ENCODE measurements around the gene PTPRM.

The PTPRM gene

DNA sequence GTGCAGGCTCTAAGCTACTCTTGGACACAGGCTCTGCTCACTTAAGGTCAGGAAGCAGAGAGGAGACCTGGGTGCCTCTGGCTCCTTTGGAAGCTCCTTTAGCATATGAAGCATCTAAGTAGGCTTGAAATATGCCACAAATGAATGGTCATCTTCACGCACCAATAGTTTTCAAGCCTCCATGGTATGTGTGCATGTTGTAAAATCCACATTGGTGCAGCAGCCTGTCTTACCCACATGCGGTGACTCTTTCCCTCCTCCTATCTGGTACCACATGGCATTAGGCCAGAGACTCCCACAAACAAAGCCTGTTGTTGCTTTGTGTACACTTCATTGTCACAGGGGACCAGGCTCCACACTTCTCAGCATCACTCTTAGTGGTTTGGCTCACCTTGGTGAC is 599.9 kb downstream of the PTPRM start:
- no peak for TF ChIP-seq MYC (IDR thresholded peaks at IDR 0.05; ENCODE audit: low read depth, low read length)
- no peak for TF ChIP-seq POLR2A (IDR thresholded peaks at IDR 0.05; ENCODE audit: extremely low read depth, insufficient read length)
- TF ChIP-seq, protein P1, sequence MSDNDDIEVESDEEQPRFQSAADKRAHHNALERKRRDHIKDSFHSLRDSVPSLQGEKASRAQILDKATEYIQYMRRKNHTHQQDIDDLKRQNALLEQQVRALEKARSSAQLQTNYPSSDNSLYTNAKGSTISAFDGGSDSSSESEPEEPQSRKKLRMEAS (IDR thresholded peaks at IDR 0.05; ENCODE audit: low read depth, low read length), result no peak
- TF ChIP-seq, protein P2, sequence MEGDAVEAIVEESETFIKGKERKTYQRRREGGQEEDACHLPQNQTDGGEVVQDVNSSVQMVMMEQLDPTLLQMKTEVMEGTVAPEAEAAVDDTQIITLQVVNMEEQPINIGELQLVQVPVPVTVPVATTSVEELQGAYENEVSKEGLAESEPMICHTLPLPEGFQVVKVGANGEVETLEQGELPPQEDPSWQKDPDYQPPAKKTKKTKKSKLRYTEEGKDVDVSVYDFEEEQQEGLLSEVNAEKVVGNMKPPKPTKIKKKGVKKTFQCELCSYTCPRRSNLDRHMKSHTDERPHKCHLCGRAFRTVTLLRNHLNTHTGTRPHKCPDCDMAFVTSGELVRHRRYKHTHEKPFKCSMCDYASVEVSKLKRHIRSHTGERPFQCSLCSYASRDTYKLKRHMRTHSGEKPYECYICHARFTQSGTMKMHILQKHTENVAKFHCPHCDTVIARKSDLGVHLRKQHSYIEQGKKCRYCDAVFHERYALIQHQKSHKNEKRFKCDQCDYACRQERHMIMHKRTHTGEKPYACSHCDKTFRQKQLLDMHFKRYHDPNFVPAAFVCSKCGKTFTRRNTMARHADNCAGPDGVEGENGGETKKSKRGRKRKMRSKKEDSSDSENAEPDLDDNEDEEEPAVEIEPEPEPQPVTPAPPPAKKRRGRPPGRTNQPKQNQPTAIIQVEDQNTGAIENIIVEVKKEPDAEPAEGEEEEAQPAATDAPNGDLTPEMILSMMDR (IDR thresholded peaks at IDR 0.05; ENCODE audit: low read depth, low read length), result no peak
- no peak for DNase-seq (ENCODE audit: low read depth)
- H3K4me3 ChIP-seq (ENCODE audit: low read depth, low read length), result no peak overlapping the region

DNA sequence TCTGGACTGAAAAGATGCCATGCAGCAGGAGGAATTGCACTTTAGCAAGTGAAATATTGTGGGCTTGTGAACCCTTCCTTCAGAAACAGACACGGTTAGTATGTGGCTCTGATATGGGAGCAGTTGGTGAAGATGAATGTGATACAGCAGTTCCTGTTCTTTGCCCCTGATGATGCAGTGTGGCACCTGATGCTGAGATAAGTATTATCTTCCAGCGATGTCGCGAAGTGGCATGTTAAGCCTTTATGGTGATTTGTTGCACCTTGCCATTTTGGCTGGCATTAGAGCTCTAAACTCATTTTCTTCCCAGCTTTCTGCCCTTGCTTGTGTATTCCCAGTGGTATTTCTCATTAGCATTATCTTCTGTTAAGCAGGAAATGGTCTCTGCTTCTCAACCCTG is 600.6 kb downstream of the PTPRM start:
- DNase-seq (ENCODE audit: low read depth), result no peak
- no peak for TF ChIP-seq MYC (IDR thresholded peaks at IDR 0.05; ENCODE audit: low read depth, low read length)
- H3K4me3 ChIP-seq (ENCODE audit: low read depth, low read length), result no peak overlapping the region

DNA sequence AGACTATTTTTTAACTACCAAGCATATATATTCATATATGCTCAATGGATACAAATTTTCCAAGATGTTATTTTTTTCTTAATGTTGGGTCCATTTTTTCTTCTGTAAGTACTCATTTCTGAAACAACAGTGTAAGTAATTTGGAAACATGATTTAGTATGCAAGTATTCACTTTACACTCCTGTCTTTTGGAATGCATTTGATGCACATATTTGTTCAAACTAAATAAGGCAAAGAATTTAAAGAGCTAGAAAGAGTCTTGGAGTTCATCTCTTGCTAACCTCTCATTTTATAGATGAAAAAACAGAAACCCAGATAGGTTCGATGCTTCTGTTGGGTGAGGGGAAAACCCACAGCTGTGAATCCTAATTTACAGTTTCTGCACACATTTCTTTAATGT is 602.6 kb downstream of the PTPRM start:
- TF ChIP-seq POLR2A (IDR thresholded peaks at IDR 0.05; ENCODE audit: extremely low read depth, insufficient read length), result no peak
- TF ChIP-seq, protein P2 (IDR thresholded peaks at IDR 0.05; ENCODE audit: low read depth, low read length), result no peak
- TF ChIP-seq, protein P1 (IDR thresholded peaks at IDR 0.05; ENCODE audit: low read depth, low read length), result no peak
- TF ChIP-seq MYC (IDR thresholded peaks at IDR 0.05; ENCODE audit: low read depth, low read length), result no peak
- DNase-seq (ENCODE audit: low read depth), result no peak

DNA sequence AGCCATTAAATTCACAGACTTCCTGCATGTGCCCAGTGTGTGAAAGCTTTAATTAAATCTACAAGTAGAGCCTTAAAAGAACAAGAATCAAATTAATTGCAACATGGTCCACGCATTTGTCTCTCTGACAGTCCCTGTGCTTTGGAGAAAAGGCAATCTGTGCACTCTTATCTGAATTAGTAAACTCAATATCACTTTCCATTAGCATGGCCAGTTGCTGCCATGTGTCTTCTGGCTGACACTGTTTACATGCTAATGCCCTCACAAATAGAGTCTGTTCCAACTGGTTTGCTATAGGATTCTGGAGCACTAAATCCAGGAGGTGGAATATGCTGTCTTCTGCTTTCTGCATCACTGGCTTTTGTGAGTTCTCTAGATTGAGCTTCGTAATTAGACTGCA is 607.7 kb downstream of the PTPRM start:
- DNase-seq (ENCODE audit: low read depth), result no peak
- TF ChIP-seq, protein P1 (IDR thresholded peaks at IDR 0.05; ENCODE audit: low read depth, low read length), result no peak
- TF ChIP-seq POLR2A (IDR thresholded peaks at IDR 0.05; ENCODE audit: extremely low read depth, insufficient read length), result no peak
- TF ChIP-seq, protein P2 (IDR thresholded peaks at IDR 0.05; ENCODE audit: low read depth, low read length), result no peak
- no peak for TF ChIP-seq MYC (IDR thresholded peaks at IDR 0.05; ENCODE audit: low read depth, low read length)
- H3K4me3 ChIP-seq (ENCODE audit: low read depth, low read length), result no peak overlapping the region

More for the DNA sequence above, 602.6 kb downstream of the PTPRM start:
- H3K4me3 ChIP-seq (ENCODE audit: low read depth, low read length), result no peak overlapping the region

DNA sequence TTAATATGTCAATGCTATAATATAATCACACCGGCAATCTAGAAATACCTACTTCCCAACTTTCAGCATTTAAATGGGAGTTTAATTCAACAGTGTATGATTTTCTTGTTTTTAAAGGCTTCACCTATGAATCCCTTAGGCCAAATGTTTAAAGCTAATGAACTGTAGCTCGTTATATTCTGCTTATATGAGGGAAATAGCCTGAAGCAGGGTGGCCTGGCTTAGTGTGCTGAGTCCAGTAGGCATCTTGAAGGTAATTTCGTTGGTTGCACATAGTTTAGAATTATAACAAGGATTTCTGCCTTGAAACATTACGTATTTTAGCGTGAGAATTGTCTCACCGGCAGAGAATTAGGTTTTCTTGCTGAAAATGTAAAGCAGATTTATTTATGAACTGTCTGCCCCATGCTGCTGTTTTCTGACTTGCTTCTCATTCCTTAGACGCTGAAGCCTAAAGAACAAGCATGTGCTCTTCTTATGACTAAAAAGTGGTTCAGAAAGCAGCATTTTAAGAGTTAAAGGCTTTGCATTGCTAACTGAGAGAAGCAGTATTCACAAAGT is 608.5 kb downstream of the PTPRM start:
- TF ChIP-seq POLR2A (IDR thresholded peaks at IDR 0.05; ENCODE audit: extremely low read depth, insufficient read length), result no peak
- TF ChIP-seq, protein P1 (IDR thresholded peaks at IDR 0.05; ENCODE audit: low read depth, low read length), result no peak
- TF ChIP-seq MYC (IDR thresholded peaks at IDR 0.05; ENCODE audit: low read depth, low read length), result no peak
- TF ChIP-seq, protein P2 (IDR thresholded peaks at IDR 0.05; ENCODE audit: low read depth, low read length), result no peak
- no peak overlapping the region for H3K4me3 ChIP-seq (ENCODE audit: low read depth, low read length)
- DNase-seq (ENCODE audit: low read depth), result no peak

DNA sequence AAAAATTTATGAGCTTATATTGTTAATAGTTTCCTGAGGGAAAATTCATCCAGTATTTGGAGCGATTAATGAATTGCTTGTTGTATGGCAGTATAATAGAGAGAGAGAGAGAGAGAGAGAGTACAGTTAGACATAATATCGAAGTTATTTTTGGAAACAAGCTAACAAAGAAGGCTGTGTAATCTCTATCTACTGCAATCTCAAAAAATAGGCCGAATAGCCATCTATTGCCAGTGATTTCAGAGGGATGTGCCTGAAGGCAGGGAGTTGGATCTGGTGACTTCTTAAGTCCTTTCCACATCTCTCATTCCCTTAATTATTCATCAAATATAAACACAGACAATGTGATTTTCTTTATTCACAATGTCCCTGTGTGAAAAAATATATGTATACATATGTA is 609.0 kb downstream of the PTPRM start:
- DNase-seq (ENCODE audit: low read depth), result no peak
- H3K4me3 ChIP-seq (ENCODE audit: low read depth, low read length), result no peak overlapping the region
- TF ChIP-seq MYC (IDR thresholded peaks at IDR 0.05; ENCODE audit: low read depth, low read length), result no peak
- TF ChIP-seq, protein P1 (IDR thresholded peaks at IDR 0.05; ENCODE audit: low read depth, low read length), result no peak
- TF ChIP-seq, protein P2 (IDR thresholded peaks at IDR 0.05; ENCODE audit: low read depth, low read length), result no peak
- TF ChIP-seq POLR2A (IDR thresholded peaks at IDR 0.05; ENCODE audit: extremely low read depth, insufficient read length), result no peak
